A172 (cell line): ENCODE measurements around the gene SCYL1. TPM values are rescaled to one million over a fixed set of nuclear protein-coding genes. Genes with fewer than 3 reads are reported as not detected.

Experiments
- DNase-seq: peaks from one replicate; pipeline ENCODE4 v3.0.0-alpha.2; 2015; ENCODE audit warnings: low spot score
- total RNA-seq: library from RNA; depleted of rRNA; stranded (reverse); fragments of >200 nt; shearing (Covaris generic); gene quantifications from 2 replicates; pipeline ENCODE4 v1.2.3, GENCODE V29; 2014; rRNA removed

Gene SCYL1
- total RNA-seq = 65.6 and 70.6 TPM in 2 replicates

DNA sequence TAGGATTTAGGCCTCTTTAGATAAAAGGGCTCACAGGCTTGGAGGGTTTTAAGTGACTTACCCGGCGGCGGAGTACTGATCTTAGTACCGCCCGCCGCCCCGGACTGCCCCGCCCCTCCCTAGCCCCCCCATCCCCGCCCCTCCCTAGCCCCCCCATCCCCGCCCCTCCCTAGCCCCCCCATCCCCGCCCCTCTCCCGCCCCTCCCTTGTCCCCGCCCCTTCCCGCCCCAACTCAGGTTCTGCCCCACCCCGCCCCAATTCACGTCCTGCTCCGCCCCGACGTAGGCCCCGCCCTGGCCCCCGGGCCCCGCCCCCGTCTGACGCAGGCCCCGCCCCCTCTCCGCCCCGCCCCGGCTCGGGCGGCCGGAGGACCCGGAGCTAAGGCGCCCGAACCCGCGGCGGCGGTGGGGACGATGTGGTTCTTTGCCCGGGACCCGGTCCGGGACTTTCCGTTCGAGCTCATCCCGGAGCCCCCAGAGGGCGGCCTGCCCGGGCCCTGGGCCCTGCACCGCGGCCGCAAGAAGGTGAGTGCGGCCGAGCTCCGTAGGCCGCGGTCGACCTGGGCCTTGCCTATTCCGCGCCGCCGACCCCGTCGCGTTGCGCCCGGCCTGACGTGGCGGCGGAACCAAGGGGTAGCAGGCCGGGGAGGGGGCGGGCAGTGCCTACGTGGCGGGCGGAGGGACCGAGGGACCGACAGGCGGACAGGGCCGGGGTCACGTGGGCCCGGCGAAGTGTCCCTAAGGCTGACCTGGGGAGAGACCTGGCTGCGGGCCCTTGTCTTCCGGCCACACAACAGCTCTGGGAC, at the start of gene SCYL1:
Gene SCYL1, plus strand, starts transcription at position 343 of the 805 bp plus-strand sequence. Its CDS starts 71 bp downstream, at position 414.
- peak; percentile 28 for DNase-seq

GRCh38 chr11:65476632-65477148, 48.2 kb upstream of the SCYL1 start:
- DNase-seq = no peak

DNA sequence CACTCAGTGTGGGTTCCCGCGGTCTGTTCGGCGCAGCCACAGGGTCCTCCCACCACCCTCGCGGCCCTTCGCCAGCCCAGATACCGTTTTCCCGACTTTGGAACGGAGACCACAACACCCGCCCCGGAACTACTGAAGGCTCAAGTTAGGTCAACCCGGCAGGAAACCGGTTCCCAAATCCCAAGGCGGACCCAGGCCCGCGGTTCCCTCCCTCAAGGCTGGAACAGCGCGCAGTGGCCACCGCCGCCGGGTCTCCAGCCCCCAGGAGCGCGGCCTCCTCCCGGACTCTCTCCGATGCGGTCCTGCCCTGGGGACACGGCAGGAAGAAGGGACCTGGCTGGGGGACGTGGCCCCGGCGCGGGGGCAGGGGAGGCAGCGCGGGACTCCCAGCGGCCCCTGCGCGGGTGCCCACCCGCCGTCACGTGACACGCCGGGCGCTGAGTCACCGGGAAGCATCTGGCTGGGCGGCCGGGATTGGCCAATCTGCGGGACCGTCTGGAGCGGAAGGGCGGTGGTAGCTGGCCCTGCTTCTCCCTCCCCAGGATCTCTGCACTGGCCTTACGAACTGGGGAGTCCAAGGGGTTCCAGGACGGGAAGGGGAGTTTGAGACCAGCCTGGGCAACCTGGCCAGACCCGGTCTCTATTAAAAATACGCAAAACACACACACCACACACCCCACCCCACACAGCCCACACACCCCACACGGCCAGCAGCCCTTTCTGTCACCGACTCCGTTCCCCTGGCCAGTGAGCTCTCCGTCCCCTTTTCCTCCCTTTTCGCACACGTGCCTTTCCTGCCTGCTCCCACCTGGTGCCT, 47.5 kb upstream of the SCYL1 start:
- DNase-seq = peak; percentile 92

DNA sequence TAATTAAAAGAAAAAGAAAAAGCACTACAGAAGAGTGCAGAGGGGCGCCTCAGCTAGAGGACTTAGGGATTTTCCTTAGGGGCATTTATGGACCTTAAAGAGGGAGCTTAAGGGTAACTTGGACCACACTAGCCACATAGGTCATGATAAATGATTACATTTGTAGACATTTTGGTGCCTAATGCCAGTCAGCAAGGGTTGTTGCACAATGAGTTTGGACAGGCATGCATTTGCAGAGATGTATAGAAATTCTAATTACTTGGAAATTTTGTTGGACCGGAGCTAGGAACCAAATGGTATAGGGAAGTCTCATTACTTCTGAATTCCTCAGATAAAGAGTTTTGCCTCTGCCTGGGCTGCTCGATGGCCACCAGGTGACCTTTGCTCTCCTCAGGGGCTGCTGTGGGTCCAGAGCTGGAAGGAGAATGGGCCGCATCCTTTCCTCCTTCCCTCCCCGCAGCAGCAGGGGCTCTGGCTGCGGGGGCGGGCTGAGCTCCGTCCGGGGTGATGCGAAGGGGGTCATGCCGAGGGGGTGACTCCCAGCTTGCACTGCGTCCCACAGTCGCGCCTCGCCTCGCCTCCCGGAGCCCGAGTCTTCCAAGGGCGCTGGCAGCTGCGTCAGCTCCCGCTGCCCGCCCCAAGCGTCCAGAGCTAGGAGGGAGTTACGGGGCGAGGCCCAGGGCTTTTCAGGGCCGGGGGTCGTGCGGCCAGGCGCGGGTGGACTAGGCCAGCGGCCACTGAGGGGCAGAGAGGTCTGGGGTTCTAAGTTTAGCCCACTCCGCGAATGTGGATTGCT, 46.3 kb upstream of the SCYL1 start:
- DNase-seq = no peak

GRCh38 chr11:65479184-65480145, 45.4 kb upstream of the SCYL1 start:
- peak; percentile 86 for DNase-seq

DNA sequence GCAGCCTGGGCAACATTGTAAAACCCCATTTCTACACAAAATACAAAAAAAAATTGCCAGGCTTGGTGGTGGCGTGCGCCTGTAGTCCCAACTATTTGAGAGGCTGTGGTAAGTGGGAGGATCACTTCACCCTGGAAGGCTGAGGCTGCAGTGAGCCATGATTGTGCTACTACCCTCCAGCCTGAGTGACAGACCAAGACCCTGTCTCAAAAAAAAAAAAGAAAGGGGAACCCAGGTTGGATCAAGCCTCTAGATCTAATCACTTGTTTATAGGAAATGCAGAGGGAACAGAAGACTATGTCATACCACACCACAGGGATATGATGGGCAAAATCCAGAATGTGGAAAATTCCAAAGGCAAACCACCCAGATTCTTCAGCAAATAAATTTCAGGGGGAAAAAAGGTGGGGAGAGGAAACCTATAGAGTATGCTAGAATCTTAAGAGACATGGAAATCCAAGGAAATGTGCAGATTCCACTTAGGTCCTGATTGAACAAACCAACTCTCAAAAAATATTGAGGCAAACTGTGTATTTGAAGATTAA, 42.5 kb upstream of the SCYL1 start:
- no peak for DNase-seq

DNA sequence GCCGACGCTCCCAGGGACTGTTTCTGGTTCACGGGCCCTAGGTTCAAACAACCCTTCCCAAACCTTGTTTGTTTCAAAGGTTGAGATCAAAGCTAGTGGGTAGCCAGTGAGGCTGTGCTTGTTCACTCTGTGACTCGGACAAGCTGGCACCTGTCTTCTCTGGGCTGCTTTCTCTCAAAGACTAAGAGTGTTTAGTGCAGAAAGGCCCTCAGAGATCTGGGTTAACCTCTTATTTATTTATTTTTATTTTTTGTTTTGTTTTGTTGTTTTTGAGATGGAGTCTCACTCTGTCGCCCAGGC, 39.0 kb upstream of the SCYL1 start:
- DNase-seq = no peak

GRCh38 chr11:65486570-65487466, 38.1 kb upstream of the SCYL1 start:
- DNase-seq = no peak

GRCh38 chr11:65487467-65488272, 37.2 kb upstream of the SCYL1 start:
- peak; percentile 100 for DNase-seq

GRCh38 chr11:65488273-65489034, 36.4 kb upstream of the SCYL1 start:
- DNase-seq = peak; percentile 68

DNA sequence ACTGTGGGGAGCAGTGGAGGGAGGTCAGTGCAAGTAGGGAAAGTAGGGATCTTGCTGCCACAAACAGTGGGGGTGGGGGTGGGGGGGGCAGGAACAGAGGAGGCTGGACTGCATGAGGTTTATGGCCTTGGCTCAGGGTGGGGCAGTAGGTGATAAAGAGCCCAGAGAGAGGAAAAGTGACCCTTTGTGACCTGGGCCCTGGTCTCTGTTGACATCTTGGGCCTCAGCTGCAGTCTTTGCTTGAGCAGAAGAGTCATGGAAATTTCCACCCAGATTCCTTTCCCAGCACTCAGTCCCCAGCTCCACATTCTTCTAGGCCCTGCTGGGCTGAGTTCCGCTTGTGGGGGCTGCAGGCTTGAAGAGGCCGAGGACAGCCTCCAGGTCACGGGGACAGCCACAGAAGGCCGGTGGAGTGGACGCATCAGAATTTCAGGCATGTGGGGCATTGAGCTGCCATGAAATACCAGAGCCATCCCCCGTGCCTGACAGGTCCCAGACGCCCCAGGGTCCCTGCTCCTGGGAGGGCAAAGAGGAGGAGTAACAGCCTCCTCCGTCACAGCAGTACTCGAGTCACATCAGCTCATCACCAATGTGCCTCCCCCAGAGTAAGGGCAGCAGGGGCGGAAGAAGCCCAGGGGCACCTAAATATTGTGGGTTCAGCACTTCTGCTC, 35.7 kb upstream of the SCYL1 start:
- DNase-seq = peak; percentile 88

GRCh38 chr11:65489706-65490320, 35.1 kb upstream of the SCYL1 start:
- DNase-seq = no peak

GRCh38 chr11:65491163-65491465, 33.8 kb upstream of the SCYL1 start:
- no peak for DNase-seq

GRCh38 chr11:65491614-65492386, 33.1 kb upstream of the SCYL1 start:
- peak; percentile 91 for DNase-seq

DNA sequence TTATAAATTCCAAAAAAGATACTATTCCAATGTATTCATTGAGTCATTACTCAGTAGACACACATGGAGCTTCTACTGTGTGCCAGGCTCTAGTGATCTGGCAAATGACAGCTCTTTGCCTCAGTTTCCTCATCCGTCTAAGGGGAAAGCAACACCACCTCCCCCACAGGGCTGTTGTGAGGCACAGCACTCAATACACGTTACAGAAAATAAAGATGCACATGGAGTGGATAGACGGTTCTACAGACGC, 32.6 kb upstream of the SCYL1 start:
- no peak for DNase-seq

DNA sequence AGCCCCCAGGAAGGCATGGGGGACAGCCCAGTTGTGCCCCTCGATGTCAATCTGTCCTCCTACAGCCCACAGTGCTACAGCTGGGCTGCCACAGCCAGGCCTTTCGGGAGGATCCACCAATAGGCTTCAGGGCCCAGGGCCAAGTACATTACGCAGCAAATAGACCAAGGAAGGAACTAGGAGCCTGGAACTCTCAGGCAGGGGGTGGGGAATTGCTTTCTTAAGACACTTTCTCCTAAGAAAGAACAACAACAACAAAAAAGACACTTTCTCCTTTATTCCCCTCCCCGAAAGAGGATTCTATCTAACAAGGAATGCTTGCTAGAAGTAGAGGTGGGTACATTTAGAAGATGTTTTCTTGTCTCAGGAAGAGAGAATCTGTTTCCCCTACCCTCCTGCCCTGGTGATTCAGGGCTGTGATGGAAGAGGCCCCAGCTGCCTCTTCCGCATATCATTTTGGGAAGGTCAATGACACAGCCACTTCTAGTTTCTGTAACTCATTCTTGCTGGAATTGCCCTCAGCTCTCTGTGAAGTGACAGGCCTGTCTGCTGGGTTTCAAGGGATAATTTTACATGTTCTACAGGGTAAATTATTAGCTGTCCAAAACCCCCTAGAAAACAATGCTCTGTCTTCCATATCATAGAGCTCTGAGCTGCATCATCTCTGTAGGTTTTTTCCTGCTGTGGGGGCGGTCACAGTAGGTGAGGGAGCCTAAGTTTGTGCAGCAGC, 32.1 kb upstream of the SCYL1 start:
- peak; percentile 83 for DNase-seq
